HCT116 (cell line): Measurements from ENCODE around the gene HOXA1. TPM values are rescaled to one million over a fixed set of nuclear protein-coding genes. Genes with fewer than 3 reads are reported as not detected.

Experiments used
- ATAC-seq: fragments of 200-7000 bp; cut with Tn5 transposase; 2 replicates; pipeline ENCODE4 v1.9.1; 2020; ENCODE audit warnings: mild to moderate bottlenecking, moderate library complexity
- BruUV-seq: library from RNA; stranded (reverse); fragments of 400-500 nt; replicated peaks from 2 replicates; lab custom pipeline; 2021; lab: Mats Ljungman, UMichigan
- CTCF ChIA-PET: fragments of 300-600 bp; sonication (Branson Sonifier 250); formaldehyde crosslinking; loops from one replicate; lab custom pipeline; 2021; ENCODE audit warnings: antibody characterized with exemption; lab: Charles Lee
- POLR2A ChIA-PET: fragments of 300-600, 350-600 bp; sonication (Branson Sonifier 250); formaldehyde crosslinking; loops from one replicate; lab custom pipeline; 2021; ENCODE audit warnings: antibody characterized with exemption; lab: Charles Lee
- RAD21 ChIA-PET, 2 experiments: fragments of 300-600 bp; sonication (Branson Sonifier 250); formaldehyde crosslinking; loops; one replicate each; lab custom pipeline; 2023; ENCODE audit warnings: low total read pairs in 2 of 2; ENCODE audit not compliant: uncharacterized antibody in 2 of 2, unreplicated experiment in 2 of 2, low non-redundant PET in 1 of 2; lab: Charles Lee
- DNase-seq: peaks from one replicate; pipeline ENCODE4 v3.0.0-alpha.2; 2010; ENCODE audit warnings: low read depth, low spot score
- H2AFZ ChIP-seq: fragments of 200-600 bp; shearing (Covaris generic), sonication (generic); 2 replicates; pipeline ENCODE4 v1.6.1; 2017; ENCODE audit warnings: low read depth, mixed run types, mixed read lengths, antibody characterized with exemption, low read length; ENCODE audit not compliant: poor library complexity, severe bottlenecking
- H3K27ac ChIP-seq: 2 replicates; pipeline ENCODE4 v1.5.1; 2012; ENCODE audit warnings: low read depth, low read length
- H3K27me3 ChIP-seq: fragments of 200-600 bp; sonication (generic); 2 replicates; pipeline ENCODE4 v1.6.1; 2016; ENCODE audit warnings: mixed run types, low read length, mixed read lengths; ENCODE audit not compliant: insufficient read depth
- H3K36me3 ChIP-seq, 2 experiments: fragments of 200-500 bp in 1 of 2; fragments of 200-600 bp in 1 of 2; sonication (Bioruptor generic) in 1 of 2; sonication (generic) in 1 of 2; 2 replicates each; pipeline versions ENCODE4 v1.5.1 to v1.6.1; 2014 to 2016; ENCODE audit warnings: low read length in 2 of 2, inconsistent platforms in 1 of 2, mixed read lengths in 1 of 2, mixed run types in 1 of 2; ENCODE audit not compliant: insufficient read depth in 2 of 2, control insufficient read depth in 1 of 2
- H3K4me1 ChIP-seq, 2 experiments: fragments of 200-600 bp in 1 of 2; sonication (generic) in 1 of 2; 2 replicates each; pipeline versions ENCODE4 v1.5.1 to v1.6.1; 2012 to 2017; ENCODE audit warnings: low read length in 2 of 2, inconsistent platforms in 1 of 2, mild to moderate bottlenecking in 1 of 2, mixed read lengths in 1 of 2, mixed run types in 1 of 2, moderate library complexity in 1 of 2; ENCODE audit not compliant: insufficient read depth in 2 of 2, control insufficient read depth in 1 of 2
- H3K4me2 ChIP-seq: fragments of 200-600 bp; sonication (generic); 2 replicates; pipeline ENCODE4 v1.6.1; 2017; ENCODE audit warnings: mixed run types, low read length, mixed read lengths
- H3K4me3 ChIP-seq, 2 experiments: fragments of 200-600 bp in 1 of 2; sonication (generic) in 1 of 2; replicated peaks in 1 of 2; 2 replicates each; pipeline ENCODE4 v1.5.1; 2011 to 2016; ENCODE audit warnings: low read length in 2 of 2, control low read depth in 1 of 2, low read depth in 1 of 2, mild to moderate bottlenecking in 1 of 2, mixed read lengths in 1 of 2, mixed run types in 1 of 2
- H3K79me2 ChIP-seq: fragments of 200-600 bp; sonication (generic); 2 replicates; pipeline ENCODE4 v1.6.1; 2017; ENCODE audit warnings: mild to moderate bottlenecking, mixed run types, low read length, moderate library complexity, mixed read lengths; ENCODE audit not compliant: insufficient read depth
- H3K9ac ChIP-seq: fragments of 200-600 bp; sonication (generic); 2 replicates; pipeline ENCODE4 v1.6.1; 2016; ENCODE audit warnings: low read length, mixed read lengths
- H3K9me2 ChIP-seq: fragments of 200-600 bp; sonication (generic), shearing (Covaris generic); 2 replicates; pipeline ENCODE4 v1.6.1; 2017; ENCODE audit warnings: mixed run types, mild to moderate bottlenecking, moderate library complexity; ENCODE audit not compliant: insufficient read depth
- H3K9me3 ChIP-seq, 2 experiments: fragments of 200-500 bp in 1 of 2; fragments of 200-600 bp in 1 of 2; sonication (Bioruptor generic) in 1 of 2; sonication (generic) in 1 of 2; 2 replicates each; pipeline ENCODE4 v1.6.1; 2014 to 2017; ENCODE audit warnings: low read length in 2 of 2, mixed read lengths in 2 of 2, inconsistent platforms in 1 of 2, low read depth in 1 of 2, mild to moderate bottlenecking in 1 of 2, mixed run types in 1 of 2, moderate library complexity in 1 of 2; ENCODE audit not compliant: control insufficient read depth in 1 of 2, insufficient read depth in 1 of 2
- H4K20me1 ChIP-seq: fragments of 200-600 bp; sonication (generic), shearing (Covaris generic); 2 replicates; pipeline ENCODE4 v1.6.1; 2017; ENCODE audit warnings: mixed run types, mild to moderate bottlenecking, moderate library complexity; ENCODE audit not compliant: insufficient read depth
- ATF3 ChIP-seq: IDR thresholded peaks from 2 replicates; pipeline ENCODE4 v1.6.1; 2012
- CEBPB ChIP-seq: IDR thresholded peaks from 2 replicates; pipeline ENCODE4 v1.6.1; 2012; ENCODE audit warnings: low read depth
- EGR1 ChIP-seq: IDR thresholded peaks from 2 replicates; pipeline ENCODE4 v1.6.1; 2012; ENCODE audit warnings: low read depth
- ELF1 ChIP-seq: IDR thresholded peaks from 2 replicates; pipeline ENCODE4 v1.6.1; 2012; ENCODE audit warnings: low read depth, borderline replicate concordance
- EZH2phosphoT487 ChIP-seq: fragments of 200-600 bp; IDR thresholded peaks from 2 replicates; pipeline ENCODE4 v1.6.1; 2018; ENCODE audit warnings: antibody characterized with exemption, borderline replicate concordance
- JUND ChIP-seq: IDR thresholded peaks from 2 replicates; pipeline ENCODE4 v1.6.1; 2012
- POLR2A ChIP-seq: IDR thresholded peaks from 2 replicates; pipeline ENCODE4 v1.7.0; 2011; ENCODE audit warnings: borderline replicate concordance; ENCODE audit not compliant: insufficient read depth, insufficient read length; ENCODE audit errors: extremely low read depth
- POLR2AphosphoS5 ChIP-seq: IDR thresholded peaks from 2 replicates; pipeline ENCODE4 v1.6.1; 2011; ENCODE audit warnings: mild to moderate bottlenecking, low read depth, low read length, moderate library complexity
- RAD21 ChIP-seq: IDR thresholded peaks from 2 replicates; pipeline ENCODE4 v1.6.1; 2012; ENCODE audit warnings: low read depth, mild to moderate bottlenecking
- SIN3A ChIP-seq: IDR thresholded peaks from 2 replicates; pipeline ENCODE4 v1.6.1; 2012; ENCODE audit warnings: low read depth
- SP1 ChIP-seq: IDR thresholded peaks from 2 replicates; pipeline ENCODE4 v1.6.1; 2012; ENCODE audit warnings: low read depth
- SRF ChIP-seq: IDR thresholded peaks from 2 replicates; pipeline ENCODE4 v1.6.1; 2012; ENCODE audit warnings: low read depth
- TCF7L2 ChIP-seq: IDR thresholded peaks from 2 replicates; pipeline ENCODE4 v1.7.0; 2011; ENCODE audit warnings: borderline replicate concordance, inconsistent platforms; ENCODE audit not compliant: insufficient read depth, insufficient read length; ENCODE audit errors: extremely low read depth
- YY1 ChIP-seq: IDR thresholded peaks from 2 replicates; pipeline ENCODE4 v1.6.1; 2011; ENCODE audit warnings: low read length, low read depth, moderate library complexity, mild to moderate bottlenecking; ENCODE audit not compliant: insufficient replicate concordance; ENCODE audit errors: extremely low read depth
- ZBTB33 ChIP-seq: IDR thresholded peaks from 2 replicates; pipeline ENCODE4 v1.6.1; 2011; ENCODE audit warnings: mild to moderate bottlenecking, low read length, moderate library complexity; ENCODE audit not compliant: insufficient replicate concordance; ENCODE audit errors: extremely low read depth
- ZFX ChIP-seq: fragments of 450-650 bp; IDR thresholded peaks from 2 replicates; pipeline ENCODE4 v1.6.1; 2017
- ZNF274 ChIP-seq: fragments of 200-500 bp; sonication (Bioruptor generic); IDR thresholded peaks from 2 replicates; pipeline ENCODE4 v1.6.1; 2014; ENCODE audit warnings: mild to moderate bottlenecking, low read depth, low read length, inconsistent platforms
- intact Hi-C: fragments of 100-400 bp; cut with micrococcal nuclease; formaldehyde crosslinking; loops from 2 replicates; pipeline ENCODE4 v1.10.0; 2022
- total RNA-seq: library from RNA; stranded (reverse); gene quantifications from one replicate; pipeline ENCODE4 v1.2.1, GENCODE V29; 2021; ENCODE audit not compliant: unreplicated experiment
- TF ChIP-seq, protein P1 (sequence below), 3 experiments: fragments of 200-600 bp in 1 of 3; sonication (generic) in 1 of 3; IDR thresholded peaks in 2 of 3; conservative IDR thresholded peaks in 1 of 3; 2 replicates each; pipeline ENCODE4 v1.5.1; 2012 to 2017; ENCODE audit warnings: low read depth in 2 of 3, low read length in 2 of 3, antibody characterized with exemption in 1 of 3, borderline replicate concordance in 1 of 3, control low read depth in 1 of 3, mild to moderate bottlenecking in 1 of 3, mixed read lengths in 1 of 3, mixed run types in 1 of 3, moderate library complexity in 1 of 3; ENCODE audit not compliant: insufficient read depth in 1 of 3

The HOXA1 gene
- total RNA-seq, 1 experiment from 2014 or later, result 2.8 TPM

DNA sequence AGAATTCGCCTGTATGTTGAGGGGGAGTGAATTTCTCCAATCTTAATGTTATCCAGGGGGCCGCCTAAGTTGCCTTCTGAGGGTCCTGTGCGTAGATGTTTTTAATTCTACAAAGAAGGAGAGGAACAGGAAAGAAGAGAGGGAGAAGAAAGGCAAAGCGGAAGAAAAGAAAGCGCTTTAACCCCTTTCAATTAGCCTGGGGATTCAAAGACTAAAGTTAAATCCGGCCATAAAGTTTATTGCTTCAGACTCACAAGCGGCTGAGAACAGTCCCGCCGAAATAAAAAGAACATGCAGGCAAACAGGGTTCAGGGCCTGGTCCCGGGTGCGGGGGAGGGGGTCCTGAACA lies 43.2 kb upstream of the HOXA1 start:
- no peaks in the 10 kb centered on the region for H3K79me2 ChIP-seq
- intact Hi-C loops, result no loop called here
- H3K27me3 ChIP-seq, result no peaks in the 10 kb centered on the region
- CTCF ChIA-PET, result no interaction called here
- no peak overlapping the region for H3K27ac ChIP-seq
- H3K4me3 ChIP-seq, result no peak overlapping the region
- RAD21 ChIA-PET, result no interaction called here
- peaks cover 28 to 45% of the 10 kb centered on the region in 2 experiments for H3K4me1 ChIP-seq
- H3K9me3 ChIP-seq, result no peaks in the 10 kb centered on the region
- H3K36me3 ChIP-seq, result peaks cover 3 to 6% of the 10 kb centered on the region in 2 experiments; a peak in 2 of 4 replicates
- no peak overlapping the region for H3K4me2 ChIP-seq
- H3K9me2 ChIP-seq, result no peaks in the 10 kb centered on the region
- H4K20me1 ChIP-seq, result no peaks in the 10 kb centered on the region
- POLR2A ChIA-PET, result no interaction called here
- BruUV-seq, result no TSS peak
- TF ChIP-seq POLR2A, result no peak
- TF ChIP-seq ELF1, result no peak
- no peak for TF ChIP-seq CEBPB
- TF ChIP-seq TCF7L2, result no peak
- TF ChIP-seq SP1, result no peak
- TF ChIP-seq SIN3A, result no peak
- no peak for TF ChIP-seq SRF
- no peak for TF ChIP-seq EZH2phosphoT487
- no peak for TF ChIP-seq YY1
- TF ChIP-seq, protein P1, sequence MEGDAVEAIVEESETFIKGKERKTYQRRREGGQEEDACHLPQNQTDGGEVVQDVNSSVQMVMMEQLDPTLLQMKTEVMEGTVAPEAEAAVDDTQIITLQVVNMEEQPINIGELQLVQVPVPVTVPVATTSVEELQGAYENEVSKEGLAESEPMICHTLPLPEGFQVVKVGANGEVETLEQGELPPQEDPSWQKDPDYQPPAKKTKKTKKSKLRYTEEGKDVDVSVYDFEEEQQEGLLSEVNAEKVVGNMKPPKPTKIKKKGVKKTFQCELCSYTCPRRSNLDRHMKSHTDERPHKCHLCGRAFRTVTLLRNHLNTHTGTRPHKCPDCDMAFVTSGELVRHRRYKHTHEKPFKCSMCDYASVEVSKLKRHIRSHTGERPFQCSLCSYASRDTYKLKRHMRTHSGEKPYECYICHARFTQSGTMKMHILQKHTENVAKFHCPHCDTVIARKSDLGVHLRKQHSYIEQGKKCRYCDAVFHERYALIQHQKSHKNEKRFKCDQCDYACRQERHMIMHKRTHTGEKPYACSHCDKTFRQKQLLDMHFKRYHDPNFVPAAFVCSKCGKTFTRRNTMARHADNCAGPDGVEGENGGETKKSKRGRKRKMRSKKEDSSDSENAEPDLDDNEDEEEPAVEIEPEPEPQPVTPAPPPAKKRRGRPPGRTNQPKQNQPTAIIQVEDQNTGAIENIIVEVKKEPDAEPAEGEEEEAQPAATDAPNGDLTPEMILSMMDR (IDR thresholded peaks at IDR 0.05 in 2 of 3, conservative IDR thresholded peaks at IDR 0.05 in 1 of 3; ENCODE audit: borderline replicate concordance in 1 of 3, insufficient read depth in 1 of 3, low read depth in 2 of 3, low read length in 2 of 3), result no peak
- no peak for TF ChIP-seq ZBTB33
- no peak for TF ChIP-seq RAD21
- TF ChIP-seq EGR1, result no peak
- no peak for TF ChIP-seq ZNF274
- no peak for TF ChIP-seq POLR2AphosphoS5
- TF ChIP-seq JUND, result no peak
- TF ChIP-seq ATF3, result no peak
- no peak for TF ChIP-seq ZFX
- TF ChIP-seq, all 23 proteins: peak for 0
- Histone ChIP-seq H2AFZ (no peak overlapping the region), H3K9ac (no peak overlapping the region)
- DNase-seq (no peak), ATAC-seq (no peak)
